Measurements from ENCODE around the gene FAM135A.

DNA sequence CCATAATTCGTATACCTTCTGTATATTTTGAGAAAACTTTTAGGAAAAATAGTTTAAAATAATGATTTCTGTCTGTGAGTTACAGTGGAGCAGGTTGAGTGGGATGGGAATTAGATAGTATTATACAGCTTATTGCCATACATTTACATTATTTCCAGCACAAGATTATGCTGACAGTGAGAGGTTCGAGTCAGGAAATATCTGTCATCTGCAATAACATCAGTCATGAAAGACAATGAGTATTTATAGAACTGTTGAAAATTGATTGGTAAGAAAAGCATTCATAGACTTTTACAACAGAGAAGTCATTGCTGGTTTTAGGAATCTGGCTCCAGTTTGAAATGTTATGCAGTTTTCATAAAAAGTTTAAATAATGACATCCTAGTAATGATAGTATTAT lies 45.9 kb downstream of the FAM135A start:
- no peak for TF ChIP-seq TAF1 (IDR thresholded peaks at IDR 0.05; ENCODE audit: borderline replicate concordance, low read depth, low read length)
- TF ChIP-seq STAT3 (IDR thresholded peaks at IDR 0.05; ENCODE audit: low read depth, low read length): no peak
- no peak for TF ChIP-seq CHD4 (IDR thresholded peaks at IDR 0.05)
- TF ChIP-seq EED (IDR thresholded peaks at IDR 0.05; ENCODE audit: low read depth): no peak
- TF ChIP-seq, protein P1, sequence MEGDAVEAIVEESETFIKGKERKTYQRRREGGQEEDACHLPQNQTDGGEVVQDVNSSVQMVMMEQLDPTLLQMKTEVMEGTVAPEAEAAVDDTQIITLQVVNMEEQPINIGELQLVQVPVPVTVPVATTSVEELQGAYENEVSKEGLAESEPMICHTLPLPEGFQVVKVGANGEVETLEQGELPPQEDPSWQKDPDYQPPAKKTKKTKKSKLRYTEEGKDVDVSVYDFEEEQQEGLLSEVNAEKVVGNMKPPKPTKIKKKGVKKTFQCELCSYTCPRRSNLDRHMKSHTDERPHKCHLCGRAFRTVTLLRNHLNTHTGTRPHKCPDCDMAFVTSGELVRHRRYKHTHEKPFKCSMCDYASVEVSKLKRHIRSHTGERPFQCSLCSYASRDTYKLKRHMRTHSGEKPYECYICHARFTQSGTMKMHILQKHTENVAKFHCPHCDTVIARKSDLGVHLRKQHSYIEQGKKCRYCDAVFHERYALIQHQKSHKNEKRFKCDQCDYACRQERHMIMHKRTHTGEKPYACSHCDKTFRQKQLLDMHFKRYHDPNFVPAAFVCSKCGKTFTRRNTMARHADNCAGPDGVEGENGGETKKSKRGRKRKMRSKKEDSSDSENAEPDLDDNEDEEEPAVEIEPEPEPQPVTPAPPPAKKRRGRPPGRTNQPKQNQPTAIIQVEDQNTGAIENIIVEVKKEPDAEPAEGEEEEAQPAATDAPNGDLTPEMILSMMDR (IDR thresholded peaks at IDR 0.05 in 2 of 3, conservative IDR thresholded peaks at IDR 0.05 in 1 of 3; ENCODE audit: control insufficient read depth in 2 of 3, extremely low read depth in 1 of 3, insufficient read depth in 1 of 3, low read depth in 3 of 3, low read length in 3 of 3): no peak
- no peak for TF ChIP-seq SRF (IDR thresholded peaks at IDR 0.05; ENCODE audit: low read depth in 2 of 2, low read length in 2 of 2)
- no peak for TF ChIP-seq EP300 (IDR thresholded peaks at IDR 0.05; ENCODE audit: borderline replicate concordance in 1 of 2, control insufficient read depth in 1 of 2, low read depth in 2 of 2, low read length in 2 of 2)
- no peak for TF ChIP-seq NR2C2 (IDR thresholded peaks at IDR 0.05; ENCODE audit: borderline replicate concordance, control insufficient read depth, insufficient read length, low read depth)
- no peak for TF ChIP-seq NBN (IDR thresholded peaks at IDR 0.05)

Measured in GM12878 (cell line).